HepG2 (cell line): ENCODE results near the gene CTNND1. TPM values are rescaled to one million over a fixed set of nuclear protein-coding genes. Genes with fewer than 3 reads are reported as not detected.
A peak's percentile ranks its signal among the peaks of the same experiment; 100 is the strongest.

Experiments used
- ATAC-seq: fragments of 200-7000 bp; cut with Tn5 transposase; 3 replicates; pipeline ENCODE4 v1.9.1; 2020; ENCODE audit warnings: mild to moderate bottlenecking, moderate library complexity
- BruUV-seq: library from RNA; stranded (reverse); fragments of 400-500 nt; replicated peaks from 2 replicates; lab custom pipeline; 2021; lab: Mats Ljungman, UMichigan
- CTCF ChIA-PET: fragments of 300-600 bp; formaldehyde crosslinking; extraction: SDS; loops from one replicate; lab custom pipeline; 2021; ENCODE audit warnings: low total read pairs, inconsistent platforms, low intra/inter-chr PET ratio; lab: Yijun Ruan, JAX
- POLR2A ChIA-PET: fragments of 350-600 bp; sonication (Branson Sonifier 250); formaldehyde crosslinking; loops from one replicate; lab custom pipeline; 2020; ENCODE audit warnings: antibody characterized with exemption, inconsistent platforms; lab: Yijun Ruan, JAX
- DNase-seq: peaks from one replicate; pipeline ENCODE4 v3.0.0-alpha.2; 2015; ENCODE audit warnings: low spot score
- FAIRE-seq: peaks from 3 replicates; lab custom pipeline; 2011; peaks lifted over from hg19 to GRCh38; lab: Jason Lieb, UNC
- H2AFZ ChIP-seq: one replicate; pipeline ENCODE4 v1.6.1; 2011; ENCODE audit warnings: low read length, inconsistent platforms
- H3K27ac ChIP-seq: fragments of 300-600 bp; 3 replicates; pipeline ENCODE4 v1.8.0; 2011; ENCODE audit warnings: mixed run types, mild to moderate bottlenecking, mixed read lengths, low read length, inconsistent platforms; ENCODE audit not compliant: insufficient read depth; ENCODE audit errors: extremely low read length
- H3K27me3 ChIP-seq, 2 experiments: fragments of 200-600 bp in 1 of 2; 2 replicates in 1 of 2; 3 replicates in 1 of 2; pipeline versions ENCODE4 v1.6.0 to v1.8.0; 2011; ENCODE audit warnings: low read length in 2 of 2, mild to moderate bottlenecking in 2 of 2, moderate library complexity in 2 of 2, inconsistent platforms in 1 of 2; ENCODE audit not compliant: insufficient read depth in 2 of 2, control insufficient read depth in 1 of 2
- H3K36me3 ChIP-seq, 2 experiments: fragments of 200-600 bp in 1 of 2; replicated peaks in 1 of 2; 2 replicates in 1 of 2; 3 replicates in 1 of 2; pipeline versions ENCODE4 v1.5.1 to v1.8.0; 2011; ENCODE audit warnings: low read length in 2 of 2, inconsistent platforms in 1 of 2; ENCODE audit not compliant: insufficient read depth in 2 of 2, control insufficient read depth in 1 of 2
- H3K4me1 ChIP-seq: 2 replicates; pipeline ENCODE4 v1.5.1; 2012; ENCODE audit warnings: low read length, inconsistent platforms; ENCODE audit not compliant: insufficient read depth
- H3K4me2 ChIP-seq: 2 replicates; pipeline ENCODE4 v1.6.0; 2011; ENCODE audit warnings: low read depth, low read length, inconsistent platforms
- H3K4me3 ChIP-seq, 3 experiments: fragments of 200-600 bp in 1 of 3; sonication (generic), shearing (Covaris generic) in 1 of 3; replicated peaks in 1 of 3; 2 replicates each; pipeline ENCODE4 v1.5.1; 2011 to 2016; ENCODE audit warnings: low read length in 3 of 3, inconsistent platforms in 2 of 3, low read depth in 2 of 3, mild to moderate bottlenecking in 2 of 3, control low read depth in 1 of 3, mixed read lengths in 1 of 3; ENCODE audit not compliant: insufficient read depth in 1 of 3
- H3K79me2 ChIP-seq: one replicate; pipeline ENCODE4 v1.6.1; 2011; ENCODE audit warnings: low read length, inconsistent platforms; ENCODE audit not compliant: insufficient read depth
- H3K9ac ChIP-seq: 2 replicates; pipeline ENCODE4 v1.6.0; 2011; ENCODE audit warnings: mild to moderate bottlenecking, low read depth, low read length, inconsistent platforms; ENCODE audit not compliant: insufficient read depth
- H3K9me3 ChIP-seq: 2 replicates; pipeline ENCODE4 v1.5.1; 2012; ENCODE audit warnings: mild to moderate bottlenecking, low read length
- H4K20me1 ChIP-seq: 2 replicates; pipeline ENCODE4 v1.6.0; 2011; ENCODE audit warnings: inconsistent platforms, mild to moderate bottlenecking, low read length, moderate library complexity; ENCODE audit not compliant: insufficient read depth
- HDAC1 ChIP-seq: sonication (generic); formaldehyde crosslinking; IDR thresholded peaks from 2 replicates; pipeline ENCODE4 v1.5.1; 2020; ENCODE audit warnings: mild to moderate bottlenecking, missing genetic modification reagents
- HNF4A ChIP-seq: sonication (generic); formaldehyde crosslinking; IDR thresholded peaks from 2 replicates; pipeline ENCODE4 v1.4.0; 2020; ENCODE audit warnings: missing genetic modification reagents
- HNF4G ChIP-seq, 2 experiments: sonication (generic) in 1 of 2; formaldehyde crosslinking in 1 of 2; IDR thresholded peaks; 2 replicates each; pipeline versions ENCODE4 v1.4.0 to v1.6.1; 2011 to 2020; ENCODE audit warnings: borderline replicate concordance in 2 of 2, low read depth in 2 of 2, mild to moderate bottlenecking in 2 of 2, low read length in 1 of 2, missing genetic modification reagents in 1 of 2, moderate library complexity in 1 of 2
- HNRNPH1 ChIP-seq: fragments of 200-400 bp; formaldehyde crosslinking; optimal IDR thresholded peaks from 2 replicates; pipeline ENCODE3; 2017; ENCODE audit warnings: mild to moderate bottlenecking, low read depth, low read length
- HNRNPL ChIP-seq: fragments of 200-400 bp; formaldehyde crosslinking; IDR thresholded peaks from 2 replicates; pipeline ENCODE4 v1.6.1; 2017; ENCODE audit warnings: mild to moderate bottlenecking, low read depth, low read length
- HOXA9 ChIP-seq: sonication (generic); formaldehyde crosslinking; IDR thresholded peaks from 2 replicates; pipeline ENCODE4 v1.8.1; 2022; ENCODE audit warnings: missing genetic modification reagents, mild to moderate bottlenecking, moderate library complexity, borderline replicate concordance
- ISX ChIP-seq: sonication (generic); formaldehyde crosslinking; conservative IDR thresholded peaks from 2 replicates; pipeline ENCODE4 v1.5.0; 2020; ENCODE audit warnings: missing genetic modification reagents
- KAT7 ChIP-seq: IDR thresholded peaks from 2 replicates; pipeline ENCODE4 v1.6.1; 2018; ENCODE audit warnings: borderline replicate concordance, missing compliant biosample characterization
- KLF16 ChIP-seq, 2 experiments: sonication (generic) in 1 of 2; formaldehyde crosslinking in 1 of 2; IDR thresholded peaks; 2 replicates each; pipeline versions ENCODE4 v1.6.1 to v1.8.0; 2016 to 2023; ENCODE audit warnings: missing genetic modification reagents in 2 of 2, missing compliant biosample characterization in 1 of 2
- KMT2A ChIP-seq: sonication (generic); formaldehyde crosslinking; IDR thresholded peaks from 2 replicates; pipeline ENCODE4 v1.4.0; 2020; ENCODE audit warnings: missing genetic modification reagents
- MATR3 ChIP-seq: sonication (generic); formaldehyde crosslinking; IDR thresholded peaks from 2 replicates; pipeline ENCODE4 v1.4.0; 2020; ENCODE audit warnings: missing genetic modification reagents
- MED1 ChIP-seq: sonication (generic); formaldehyde crosslinking; IDR thresholded peaks from 2 replicates; pipeline ENCODE4 v1.4.0; 2020; ENCODE audit warnings: missing genetic modification reagents
- PITX1 ChIP-seq: sonication (generic); formaldehyde crosslinking; IDR thresholded peaks from 2 replicates; pipeline ENCODE4 v1.5.1; 2020; ENCODE audit warnings: mild to moderate bottlenecking, missing genetic modification reagents
- POLR2G ChIP-seq: fragments of 200-400 bp; formaldehyde crosslinking; IDR thresholded peaks from 2 replicates; pipeline ENCODE4 v1.6.1; 2018; ENCODE audit warnings: mild to moderate bottlenecking, low read depth, low read length, moderate library complexity
- SAP130 ChIP-seq: IDR thresholded peaks from 2 replicates; pipeline ENCODE4 v1.6.1; 2016; ENCODE audit warnings: low read depth
- ZNF652 ChIP-seq: IDR thresholded peaks from 2 replicates; pipeline ENCODE4 v1.6.1; 2016; ENCODE audit warnings: low read depth, borderline replicate concordance
- WGBS: methylation state at CpG from one replicate; pipeline ENCODE4 v1.1.6; 2017; ENCODE audit warnings: low lambda C conversion rate; 5-methylcytosine and 5-hydroxymethylcytosine counted together
- in situ Hi-C: cut with HindIII; loops from 2 replicates; pipeline ENCODE4 v1.10.0; 2017; ENCODE audit warnings: low pct_unique_long_range_greater_than_20kb; ENCODE audit not compliant: extremely low pct_ligation_motif_present
- intact Hi-C: fragments of 100-400 bp; cut with micrococcal nuclease; formaldehyde crosslinking; loops from one replicate; pipeline ENCODE4 v1.10.0; 2022; ENCODE audit not compliant: unreplicated experiment
- polyA plus RNA-seq, 8 experiments: library from polyadenylated mRNA; depleted of rRNA in 3 of 8; stranded (reverse) in 7 of 8; unstranded in 1 of 8; fragments of >200 nt; fragmentation: Illumina TruSeq in 4 of 8; extraction: Trizol in 4 of 8; gene quantifications; 2 replicates each; pipeline versions ENCODE4 v1.2.1 to v1.2.3, GENCODE V29; 2011 to 2016; ENCODE audit warnings: low read depth in 4 of 8, missing spikeins in 1 of 8, mixed read lengths in 1 of 8; ENCODE audit not compliant: insufficient read depth in 1 of 8
- total RNA-seq, 5 experiments: library from RNA; depleted of rRNA; stranded (reverse); fragments of >200 nt; fragmentation: Illumina TruSeq; extraction: Trizol; gene quantifications; 2 replicates each; pipeline ENCODE4 v1.2.3, GENCODE V29; 2016; ENCODE audit warnings: low read depth in 1 of 5
- TF ChIP-seq, protein P1 (sequence below): sonication (generic); formaldehyde crosslinking; IDR thresholded peaks from 2 replicates; pipeline ENCODE4 v1.4.0; 2020; ENCODE audit warnings: missing genetic modification reagents
- TF ChIP-seq, protein P2 (sequence below): sonication (generic); formaldehyde crosslinking; IDR thresholded peaks from 2 replicates; pipeline ENCODE4 v1.4.0; 2020; ENCODE audit warnings: missing genetic modification reagents; ENCODE audit errors: not compliant biosample characterization
- TF ChIP-seq, protein P3 (sequence below): sonication (generic); formaldehyde crosslinking; conservative IDR thresholded peaks from 2 replicates; pipeline ENCODE4 v1.8.0; 2022; ENCODE audit warnings: low read depth, missing genetic modification reagents

CTNND1 gene
- total and polyA plus RNA-seq, 2 of the 13 experiments (the other 11 are each of a cell fraction or from before 2014, with no cell fraction given), result 117 to 128 TPM

DNA sequence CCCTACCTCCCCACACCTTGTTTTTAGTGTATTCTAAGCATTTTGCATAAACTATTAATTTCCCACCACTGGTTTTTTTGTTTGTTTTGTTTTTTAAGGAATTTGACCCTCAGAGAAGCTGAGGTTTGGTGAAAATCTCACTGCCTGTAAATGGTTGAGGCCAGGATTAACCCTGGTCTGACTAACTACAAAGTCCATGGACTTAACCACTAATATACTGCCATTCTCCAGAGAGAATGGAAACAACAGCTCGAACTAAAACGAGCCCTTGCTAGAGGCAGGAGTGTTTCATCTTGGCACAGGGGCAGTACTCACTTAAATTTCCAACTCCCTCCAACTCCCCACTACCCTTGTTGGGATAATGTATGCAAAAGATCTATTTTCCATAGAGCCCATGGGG lies 3.0 kb downstream of the CTNND1 start:
- no peak overlapping the region for H2AFZ ChIP-seq
- TF ChIP-seq POLR2G (no peak), SAP130 (CRISPR knock-in tag) (0 out of 2 replicates have a peak, but pooled peaks have one; percentile 18), KLF16 (CRISPR knock-in tag; IDR thresholded peaks at IDR 0.05) (no peak), MATR3 (CRISPR knock-in tag) (no peak), MED1 (CRISPR knock-in tag) (0 out of 2 replicates have a peak, but pooled peaks have one; percentile 22), HNRNPL (no peak), HDAC1 (0 out of 2 replicates have a peak, but pooled peaks have one; percentile 34), HNRNPH1 (no peak), HNF4A (CRISPR knock-in tag) (peak; percentile 62), KMT2A (CRISPR knock-in tag) (peak; percentile 46; the same call in 1 of the 2 replicates), PITX1 (CRISPR knock-in tag) (peak; percentile 40; the same call in 1 of the 2 replicates), HNF4G (IDR thresholded peaks at IDR 0.05; ENCODE audit: borderline replicate concordance, low read depth, low read length) (peak; percentile 49; the same call in 1 of the 2 replicates), HNF4G (CRISPR knock-in tag; IDR thresholded peaks at IDR 0.05; ENCODE audit: borderline replicate concordance, low read depth) (no peak), ZNF652 (CRISPR knock-in tag) (peak; percentile 86), KAT7 (CRISPR knock-in tag) (0 out of 2 replicates have a peak, but pooled peaks have one; percentile 16), HOXA9 (CRISPR knock-in tag) (no peak), ISX (CRISPR knock-in tag) (no peak)
- TF ChIP-seq, protein P1, sequence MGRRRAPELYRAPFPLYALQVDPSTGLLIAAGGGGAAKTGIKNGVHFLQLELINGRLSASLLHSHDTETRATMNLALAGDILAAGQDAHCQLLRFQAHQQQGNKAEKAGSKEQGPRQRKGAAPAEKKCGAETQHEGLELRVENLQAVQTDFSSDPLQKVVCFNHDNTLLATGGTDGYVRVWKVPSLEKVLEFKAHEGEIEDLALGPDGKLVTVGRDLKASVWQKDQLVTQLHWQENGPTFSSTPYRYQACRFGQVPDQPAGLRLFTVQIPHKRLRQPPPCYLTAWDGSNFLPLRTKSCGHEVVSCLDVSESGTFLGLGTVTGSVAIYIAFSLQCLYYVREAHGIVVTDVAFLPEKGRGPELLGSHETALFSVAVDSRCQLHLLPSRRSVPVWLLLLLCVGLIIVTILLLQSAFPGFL (CRISPR knock-in tag), result no peak
- TF ChIP-seq, protein P2, sequence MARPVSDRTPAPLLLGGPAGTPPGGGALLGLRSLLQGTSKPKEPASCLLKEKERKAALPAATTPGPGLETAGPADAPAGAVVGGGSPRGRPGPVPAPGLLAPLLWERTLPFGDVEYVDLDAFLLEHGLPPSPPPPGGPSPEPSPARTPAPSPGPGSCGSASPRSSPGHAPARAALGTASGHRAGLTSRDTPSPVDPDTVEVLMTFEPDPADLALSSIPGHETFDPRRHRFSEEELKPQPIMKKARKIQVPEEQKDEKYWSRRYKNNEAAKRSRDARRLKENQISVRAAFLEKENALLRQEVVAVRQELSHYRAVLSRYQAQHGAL, result no peak
- TF ChIP-seq, protein P3, sequence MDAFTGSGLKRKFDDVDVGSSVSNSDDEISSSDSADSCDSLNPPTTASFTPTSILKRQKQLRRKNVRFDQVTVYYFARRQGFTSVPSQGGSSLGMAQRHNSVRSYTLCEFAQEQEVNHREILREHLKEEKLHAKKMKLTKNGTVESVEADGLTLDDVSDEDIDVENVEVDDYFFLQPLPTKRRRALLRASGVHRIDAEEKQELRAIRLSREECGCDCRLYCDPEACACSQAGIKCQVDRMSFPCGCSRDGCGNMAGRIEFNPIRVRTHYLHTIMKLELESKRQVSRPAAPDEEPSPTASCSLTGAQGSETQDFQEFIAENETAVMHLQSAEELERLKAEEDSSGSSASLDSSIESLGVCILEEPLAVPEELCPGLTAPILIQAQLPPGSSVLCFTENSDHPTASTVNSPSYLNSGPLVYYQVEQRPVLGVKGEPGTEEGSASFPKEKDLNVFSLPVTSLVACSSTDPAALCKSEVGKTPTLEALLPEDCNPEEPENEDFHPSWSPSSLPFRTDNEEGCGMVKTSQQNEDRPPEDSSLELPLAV (CRISPR knock-in tag), result no peak
- TF ChIP-seq, all 625 proteins: peak for 9
- peaks cover 52% of the 10 kb centered on the region for H3K4me1 ChIP-seq
- no peak for DNase-seq
- no peaks in the 10 kb centered on the region for H3K9me3 ChIP-seq
- in situ Hi-C loops, result loop anchor here (5.0 kb wide), 1 partner anchor 38 kb away; no protein-coding TSS in a partner anchor
- FAIRE-seq, result no peak
- intact Hi-C loops, result no loop called here
- H3K36me3 ChIP-seq, result peaks cover 0 to 6% of the 10 kb centered on the region in 2 experiments; a peak in 3 of 5 replicates
- 0% methylated on average over 2 of the region's 2 CpGs for WGBS
- ChIA-PET CTCF (interaction anchor here (1.6 kb wide), 1 partner anchor 36 kb away, joined by 7 read pairs; no protein-coding TSS in a partner anchor), POLR2A (interaction anchor here (0.9 to 10.3 kb wide), 6 partner anchors 12 to 57 kb away, joined by 3 to 215 read pairs (median 4); partner anchors contain the start of gene SELENOH)
- H3K9ac ChIP-seq, result peak overlapping the region; percentile 100
- peaks cover 48% of the 10 kb centered on the region for H4K20me1 ChIP-seq
- H3K79me2 ChIP-seq, result peaks cover 79% of the 10 kb centered on the region
- H3K4me3 ChIP-seq, result peak overlapping the region; percentile 80 to 97 (median 88); a peak in 5 of 6 replicates
- no peaks in the 10 kb centered on the region; a peak in 1 of 5 replicates for H3K27me3 ChIP-seq
- peak overlapping the region; percentile 99 for H3K27ac ChIP-seq
- peak; percentile 71 for ATAC-seq
- H3K4me2 ChIP-seq, result peak overlapping the region; percentile 87
- BruUV-seq, result no TSS peak
